Naive B cell (primary cell): ENCODE measurements around the gene TMEM219. TPM values are rescaled to one million over a fixed set of nuclear protein-coding genes. Genes with fewer than 3 reads are reported as not detected.

ENCODE experiments used
- ATAC-seq, 2 donors: fragments of 150-1000 bp; cut with Tn5 transposase; 2 replicates each; pipeline ENCODE4 v1.10.0; 2021; ENCODE audit warnings: low read depth in 2 of 2, mild to moderate bottlenecking in 2 of 2, moderate library complexity in 2 of 2
- DNase-seq: peaks from one replicate; pipeline ENCODE4 v3.0.0; 2022
- H3K27ac Mint-ChIP-seq, 6 donors: one replicate each; pipeline ENCODE4 v1.8.0; 2020 to 2022; ENCODE audit warnings: mild to moderate bottlenecking in 6 of 6, mixed read lengths in 6 of 6, moderate library complexity in 5 of 6, inconsistent platforms in 2 of 6
- H3K27me3 Mint-ChIP-seq, 3 donors: one replicate each; pipeline ENCODE4 v1.8.0; 2021 to 2022; ENCODE audit warnings: mixed read lengths in 3 of 3, mild to moderate bottlenecking in 1 of 3
- H3K36me3 Mint-ChIP-seq, 2 donors: one replicate each; pipeline ENCODE4 v1.8.0; 2020 to 2022; ENCODE audit warnings: mixed read lengths in 2 of 2, inconsistent platforms in 1 of 2, mild to moderate bottlenecking in 1 of 2
- H3K4me1 Mint-ChIP-seq, 3 donors: one replicate each; pipeline ENCODE4 v1.8.0; 2020 to 2022; ENCODE audit warnings: mixed read lengths in 3 of 3, inconsistent platforms in 1 of 3, mild to moderate bottlenecking in 1 of 3, moderate library complexity in 1 of 3
- H3K4me3 Mint-ChIP-seq, 8 donors: one replicate each; pipeline ENCODE4 v1.8.0; 2020 to 2022; ENCODE audit warnings: mild to moderate bottlenecking in 8 of 8, mixed read lengths in 8 of 8, moderate library complexity in 8 of 8, inconsistent platforms in 2 of 8
- H3K9me3 Mint-ChIP-seq, 7 donors: one replicate each; pipeline ENCODE4 v1.8.0; 2020 to 2022; ENCODE audit warnings: mixed read lengths in 7 of 7, mild to moderate bottlenecking in 5 of 7, inconsistent platforms in 2 of 7, moderate library complexity in 1 of 7
- polyA plus RNA-seq, 6 donors: library from polyadenylated mRNA; unstranded; fragments of 300-500 nt; fragmentation: Illumina TruSeq; gene quantifications; one replicate each; pipeline ENCODE4 v1.2.3, GENCODE V29; 2021; ENCODE audit warnings: low read depth in 6 of 6

Gene TMEM219
- polyA plus RNA-seq, 6 donors from 2014 or later, result 181 to 222 (median 186) TPM

DNA sequence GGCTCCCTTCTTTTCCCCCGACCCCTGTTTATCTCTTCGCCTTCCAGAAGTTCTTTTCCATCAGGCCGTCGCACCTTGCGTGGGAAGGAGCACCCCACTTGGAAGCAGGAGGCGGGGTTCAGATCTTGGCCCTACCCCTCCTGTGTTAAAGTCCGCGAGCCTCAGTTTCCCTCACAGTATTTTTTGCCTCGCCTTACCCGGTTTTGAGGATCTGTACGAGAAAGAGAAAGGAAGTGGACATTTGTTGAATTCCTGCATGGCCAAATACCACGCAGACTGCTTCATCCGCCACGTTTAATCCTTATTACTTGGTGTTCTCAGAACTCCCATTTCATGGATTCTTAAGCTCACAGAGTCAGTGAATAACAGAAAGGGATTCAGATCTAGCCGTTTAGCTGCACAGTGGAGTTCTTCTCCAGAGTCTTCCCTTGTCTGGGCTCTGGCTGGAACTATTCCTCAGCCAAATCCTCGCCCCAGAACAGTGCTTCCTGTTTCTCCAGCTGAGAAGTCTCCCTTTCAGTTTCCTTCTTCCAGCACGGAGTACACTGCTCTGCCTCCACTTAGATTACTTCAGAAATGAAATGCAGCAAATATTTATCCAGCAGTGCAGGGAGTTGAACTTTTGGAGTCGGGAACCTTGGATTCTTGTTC lies 590 bp downstream of the TMEM219 start:
- Mint-ChIP-seq H3K27me3 (no peaks in the 10 kb centered on the region), H3K4me1 (peaks cover 15 to 21% (median 16%) of the 10 kb centered on the region in 3 donors), H3K4me3 (peak overlapping the region; percentile 87 to 98 (median 92)), H3K27ac (peak overlapping the region; percentile 81 to 96 (median 94)), H3K9me3 (no peaks in the 10 kb centered on the region), H3K36me3 (peaks cover 0 to 4% of the 10 kb centered on the region in 2 donors)
- ATAC-seq (no peak), DNase-seq (peak; percentile 25)

DNA sequence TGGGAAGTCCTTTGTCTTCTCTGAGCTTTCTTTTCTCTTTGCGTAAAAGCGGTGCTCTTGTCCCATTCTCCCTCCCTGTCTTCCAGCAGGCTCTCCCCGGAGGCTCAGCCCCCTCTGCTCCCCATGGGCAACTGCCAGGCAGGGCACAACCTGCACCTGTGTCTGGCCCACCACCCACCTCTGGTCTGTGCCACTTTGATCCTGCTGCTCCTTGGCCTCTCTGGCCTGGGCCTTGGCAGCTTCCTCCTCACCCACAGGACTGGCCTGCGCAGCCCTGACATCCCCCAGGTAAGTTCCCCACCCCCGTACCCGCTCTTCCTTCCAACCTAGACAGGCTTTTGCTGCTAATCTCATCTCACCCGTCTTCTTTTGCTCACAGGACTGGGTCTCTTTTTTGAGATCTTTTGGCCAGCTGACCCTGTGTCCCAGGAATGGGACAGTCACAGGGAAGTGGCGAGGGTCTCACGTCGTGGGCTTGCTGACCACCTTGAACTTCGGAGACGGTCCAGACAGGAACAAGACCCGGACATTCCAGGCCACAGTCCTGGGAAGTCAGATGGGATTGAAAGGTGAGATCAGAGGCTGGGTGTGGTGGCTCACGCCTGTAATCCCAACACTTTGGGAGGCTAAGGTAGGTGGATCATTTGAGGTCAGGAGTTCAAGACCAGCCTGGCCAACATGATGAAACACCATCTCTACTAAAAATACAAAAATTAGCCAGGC lies 1.3 kb downstream of the TMEM219 start:
- Mint-ChIP-seq H3K9me3 (no peaks in the 10 kb centered on the region), H3K27ac (peak overlapping the region in 5 of 6 donors; percentile 63 to 96 (median 92)), H3K27me3 (no peaks in the 10 kb centered on the region), H3K4me1 (peaks cover 15 to 21% (median 16%) of the 10 kb centered on the region in 3 donors), H3K36me3 (peaks cover 0 to 4% of the 10 kb centered on the region in 2 donors), H3K4me3 (peak overlapping the region; percentile 73 to 98 (median 92))
- DNase-seq (no peak), ATAC-seq (no peak)

DNA sequence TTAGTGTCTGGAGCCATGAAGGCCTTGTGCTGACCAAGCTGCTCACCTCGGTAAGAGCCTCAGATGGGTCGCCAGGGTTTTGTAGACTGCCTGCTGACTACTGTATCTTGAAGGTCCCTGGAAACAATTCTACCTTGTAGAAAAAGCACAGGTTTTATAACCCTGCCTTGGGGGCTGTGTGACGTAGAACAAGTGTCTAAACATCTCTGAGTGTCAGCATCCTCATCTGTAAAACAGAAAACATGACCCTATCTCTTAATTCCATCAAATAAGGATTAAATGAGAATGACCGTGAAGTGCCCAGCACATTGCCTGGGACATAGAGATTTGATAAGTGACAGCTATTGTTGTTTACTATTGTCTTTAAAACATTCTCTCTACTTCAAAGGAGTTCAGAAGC lies 6.3 kb downstream of the TMEM219 start:
- peak overlapping the region in 1 of 8 donors; percentile 11 for H3K4me3 Mint-ChIP-seq

DNA sequence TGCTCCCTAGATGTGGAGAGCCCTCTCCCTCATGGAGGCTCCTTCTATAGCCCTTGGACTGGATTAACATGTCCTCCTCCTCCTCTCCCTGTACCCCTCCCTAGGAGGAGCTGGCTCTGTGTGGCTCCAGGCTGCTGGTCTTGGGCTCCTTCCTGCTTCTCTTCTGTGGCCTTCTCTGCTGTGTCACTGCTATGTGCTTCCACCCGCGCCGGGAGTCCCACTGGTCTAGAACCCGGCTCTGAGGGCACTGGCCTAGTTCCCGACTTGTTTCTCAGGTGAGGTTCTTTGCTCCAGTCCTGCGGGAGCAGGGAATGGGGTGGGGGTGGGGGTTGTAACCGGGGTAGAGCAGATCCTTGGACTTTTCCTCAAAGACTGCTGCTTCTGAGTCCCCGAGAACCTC lies 9.4 kb downstream of the TMEM219 start:
- H3K36me3 Mint-ChIP-seq, result peaks cover 0 to 14% of the 10 kb centered on the region in 2 donors
- H3K4me3 Mint-ChIP-seq, result no peak overlapping the region
- peak overlapping the region in 1 of 6 donors; percentile 24 for H3K27ac Mint-ChIP-seq
- H3K27me3 Mint-ChIP-seq, result no peaks in the 10 kb centered on the region
- H3K4me1 Mint-ChIP-seq, result peaks cover 32 to 34% (median 32%) of the 10 kb centered on the region in 3 donors
- ATAC-seq (no peak), DNase-seq (no peak)
- no peaks in the 10 kb centered on the region for H3K9me3 Mint-ChIP-seq

More for the DNA sequence above, 6.3 kb downstream of the TMEM219 start:
- Mint-ChIP-seq H3K27me3 (no peaks in the 10 kb centered on the region), H3K4me1 (peaks cover 6 to 13% (median 9%) of the 10 kb centered on the region in 3 donors), H3K27ac (peak overlapping the region in 1 of 6 donors; percentile 71), H3K9me3 (no peaks in the 10 kb centered on the region), H3K36me3 (peaks cover 4 to 14% of the 10 kb centered on the region in 2 donors)
- ATAC-seq, result no peak
- no peak for DNase-seq

DNA sequence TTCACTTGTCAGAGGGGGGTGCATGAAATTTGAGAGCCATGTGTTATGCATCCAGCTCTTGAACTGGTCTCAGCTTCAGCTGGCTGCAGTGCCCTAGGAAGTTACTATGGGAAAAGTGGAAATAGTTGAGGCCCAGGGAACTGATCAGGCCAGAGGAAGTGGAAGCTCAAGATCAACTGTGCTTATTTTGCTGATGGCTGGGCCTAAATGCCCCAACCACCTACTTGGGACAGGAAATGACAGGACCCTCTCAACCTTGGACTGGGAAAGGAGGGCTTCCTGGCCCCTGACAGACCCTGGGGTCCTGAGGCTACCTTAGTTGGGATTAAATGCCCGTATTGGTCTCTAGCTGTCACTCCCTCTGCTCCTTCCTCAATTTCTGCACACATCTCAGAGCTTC lies 10.6 kb downstream of the TMEM219 start:
- DNase-seq (no peak), ATAC-seq (no peak)
- peaks cover 0 to 14% of the 10 kb centered on the region in 2 donors for H3K36me3 Mint-ChIP-seq
- H3K9me3 Mint-ChIP-seq, result no peaks in the 10 kb centered on the region
- H3K27me3 Mint-ChIP-seq, result no peaks in the 10 kb centered on the region
- H3K27ac Mint-ChIP-seq, result peak overlapping the region in 3 of 6 donors; percentile 90 to 95 (median 93)
- H3K4me3 Mint-ChIP-seq, result peak overlapping the region in 7 of 8 donors; percentile 62 to 99 (median 93)
- H3K4me1 Mint-ChIP-seq, result peaks cover 37 to 46% (median 38%) of the 10 kb centered on the region in 3 donors

DNA sequence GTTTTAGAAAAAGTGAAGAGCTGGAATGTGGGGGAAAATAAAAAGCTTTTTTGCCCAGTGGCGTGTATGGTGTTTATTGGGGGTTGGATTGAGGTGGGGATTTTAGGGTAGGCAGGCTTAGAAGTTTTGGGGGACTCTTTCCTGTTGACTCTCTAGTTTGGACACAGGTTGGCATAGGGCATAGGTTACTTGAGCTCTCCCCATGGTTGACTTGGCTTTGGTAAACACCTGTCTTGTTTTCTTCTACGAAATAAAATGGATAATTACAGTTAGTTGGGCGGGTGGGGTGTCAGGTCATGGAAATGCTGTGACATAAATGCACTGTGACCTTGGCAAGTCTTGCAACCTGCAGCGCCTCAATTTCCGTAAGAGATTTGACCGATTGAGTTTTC lies 11.1 kb downstream of the TMEM219 start:
- no peak for ATAC-seq

DNA sequence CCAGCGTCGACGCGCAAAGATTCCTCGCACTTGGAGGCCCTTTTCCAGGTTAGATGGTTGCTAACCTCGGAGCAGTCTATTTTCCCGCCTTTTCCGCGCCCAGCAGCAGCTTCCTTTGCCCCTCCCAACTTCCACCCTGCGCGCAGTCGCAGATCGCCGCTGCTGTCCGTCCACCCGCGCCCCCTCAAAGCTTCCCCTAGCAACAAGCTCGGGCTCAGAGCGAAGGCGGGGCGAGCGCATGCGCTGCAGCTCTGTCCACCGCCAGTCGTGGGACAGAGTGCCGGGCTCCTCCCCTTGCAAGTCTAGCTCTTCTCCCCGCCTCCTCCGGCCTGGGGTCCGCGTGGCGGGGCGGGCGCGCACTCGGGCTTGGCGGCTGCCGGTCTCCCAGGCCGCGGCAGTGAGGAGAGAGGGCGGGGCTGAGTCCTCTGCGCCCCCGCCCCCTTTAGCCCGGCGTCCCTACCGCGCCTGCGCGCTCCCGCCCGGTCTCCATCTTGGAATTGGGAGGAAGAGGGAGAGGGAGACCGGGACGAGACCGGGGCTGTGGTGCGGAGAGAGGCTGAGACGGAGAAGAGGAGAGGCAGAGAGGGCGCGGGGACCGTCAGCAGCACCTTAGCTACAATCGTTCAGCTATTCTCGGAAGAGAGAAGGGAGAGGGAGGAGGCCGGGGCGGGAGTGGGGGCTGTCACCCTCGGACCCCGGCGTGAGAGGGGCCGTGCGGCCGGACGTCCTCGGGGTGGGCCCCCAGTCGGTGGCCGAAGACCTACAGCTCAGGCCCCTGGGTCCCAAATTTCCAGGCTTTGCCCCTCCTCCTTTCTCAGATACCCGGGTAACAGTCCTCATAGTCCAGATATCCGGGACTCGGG lies 11.7 kb downstream of the TMEM219 start, which contains the start of gene TAOK2:
TAOK2 (plus strand) TSS at position 485 of the 863 bp plus-strand sequence. CDS start 3,905 bp downstream, outside the sequence.
- DNase-seq, result peak; percentile 98
- peaks cover 0 to 11% of the 10 kb centered on the region in 2 donors for H3K36me3 Mint-ChIP-seq
- no peaks in the 10 kb centered on the region for H3K27me3 Mint-ChIP-seq
- H3K4me1 Mint-ChIP-seq, result peaks cover 38 to 51% (median 42%) of the 10 kb centered on the region in 3 donors
- ATAC-seq, result peak; percentile 95 to 97
- peak within 1 kb of the TSS; percentile 86 to 99 (median 94) for H3K4me3 Mint-ChIP-seq
- H3K9me3 Mint-ChIP-seq, result no peaks in the 10 kb centered on the region
- peak within 1 kb of the TSS; percentile 88 to 98 (median 94) for H3K27ac Mint-ChIP-seq

More for the DNA sequence above, 11.1 kb downstream of the TMEM219 start:
- DNase-seq, result no peak
- peak overlapping the region; percentile 62 to 99 (median 93) for H3K4me3 Mint-ChIP-seq
- H3K9me3 Mint-ChIP-seq, result no peaks in the 10 kb centered on the region
- no peaks in the 10 kb centered on the region for H3K27me3 Mint-ChIP-seq
- H3K4me1 Mint-ChIP-seq, result peaks cover 37 to 46% (median 38%) of the 10 kb centered on the region in 3 donors
- H3K36me3 Mint-ChIP-seq, result peaks cover 0 to 14% of the 10 kb centered on the region in 2 donors
- H3K27ac Mint-ChIP-seq, result peak overlapping the region in 5 of 6 donors; percentile 88 to 98 (median 93)

DNA sequence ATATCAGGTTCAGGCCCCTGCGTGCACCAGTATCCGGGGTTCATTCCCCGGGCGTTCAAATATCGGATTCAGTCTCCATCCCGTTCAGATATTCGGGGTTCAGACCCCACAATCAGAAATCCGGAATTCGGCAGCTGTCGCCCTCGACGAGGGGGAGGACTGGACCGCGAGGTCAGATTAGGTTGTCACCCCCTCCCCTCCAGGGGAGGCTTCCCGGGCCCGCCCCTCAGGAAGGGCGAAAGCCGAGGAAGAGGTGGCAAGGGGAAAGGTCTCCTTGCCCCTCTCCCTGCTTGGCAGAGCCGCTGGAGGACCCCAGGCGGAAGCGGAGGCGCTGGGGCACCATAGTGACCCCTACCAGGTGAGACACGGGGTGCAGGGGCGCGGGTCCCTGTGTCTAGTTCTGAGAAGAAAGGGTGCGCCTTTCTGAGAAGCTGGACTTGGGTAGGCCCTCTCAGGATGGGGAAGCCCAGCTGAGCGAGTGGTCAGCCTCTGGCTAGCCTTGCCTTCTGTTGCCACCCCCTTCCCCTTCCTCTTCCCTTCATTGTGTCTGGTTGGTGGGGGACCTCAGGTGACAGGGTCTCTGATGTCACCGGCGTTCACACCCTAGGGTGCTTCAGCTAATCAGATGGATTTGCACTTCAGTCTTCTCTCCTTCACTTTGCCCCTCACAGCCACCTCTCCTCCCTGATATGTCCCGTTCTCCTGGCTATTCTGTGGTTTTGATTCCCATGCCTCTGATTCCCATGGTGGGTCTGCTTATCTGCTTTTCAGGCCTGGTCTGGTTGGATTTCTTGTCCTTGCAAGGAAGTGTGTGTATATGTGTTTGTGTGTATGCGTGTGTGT lies 12.6 kb downstream of the TMEM219 start:
- H3K4me3 Mint-ChIP-seq, result peak overlapping the region; percentile 86 to 99 (median 94)

DNA sequence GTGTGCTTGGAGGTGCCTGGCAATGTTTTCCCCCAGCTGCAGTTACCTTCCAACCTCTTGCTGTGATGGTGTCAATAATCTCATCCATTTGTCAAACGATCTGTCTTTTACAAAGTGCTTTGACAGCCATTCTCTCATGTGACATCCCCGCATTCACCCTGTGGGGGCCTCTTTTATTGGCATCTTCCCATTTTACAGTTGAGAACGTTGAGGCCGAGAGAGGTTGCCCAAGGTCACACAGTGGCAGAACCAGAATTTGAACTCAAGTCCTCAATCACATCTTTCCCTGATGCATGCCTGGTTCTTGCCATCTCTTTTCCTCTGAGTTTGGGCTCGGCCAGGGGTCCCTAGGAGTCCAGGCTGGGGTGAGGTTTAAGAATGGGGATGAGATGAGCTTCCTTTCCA lies 13.3 kb downstream of the TMEM219 start:
- no peak for DNase-seq
- Mint-ChIP-seq H3K36me3 (peaks cover 0 to 11% of the 10 kb centered on the region in 2 donors), H3K27ac (peak overlapping the region in 5 of 6 donors; percentile 3 to 95 (median 74)), H3K4me1 (peaks cover 36 to 61% (median 38%) of the 10 kb centered on the region in 3 donors), H3K27me3 (no peaks in the 10 kb centered on the region), H3K4me3 (peak overlapping the region; percentile 86 to 99 (median 94)), H3K9me3 (no peaks in the 10 kb centered on the region)
- ATAC-seq, result no peak

More for the DNA sequence above, 12.6 kb downstream of the TMEM219 start:
- DNase-seq (no peak), ATAC-seq (no peak)
- Mint-ChIP-seq H3K4me1 (peaks cover 36 to 58% (median 40%) of the 10 kb centered on the region in 3 donors), H3K27ac (peak overlapping the region; percentile 3 to 95 (median 86)), H3K36me3 (peaks cover 0 to 12% of the 10 kb centered on the region in 2 donors), H3K27me3 (no peaks in the 10 kb centered on the region), H3K9me3 (no peaks in the 10 kb centered on the region)

DNA sequence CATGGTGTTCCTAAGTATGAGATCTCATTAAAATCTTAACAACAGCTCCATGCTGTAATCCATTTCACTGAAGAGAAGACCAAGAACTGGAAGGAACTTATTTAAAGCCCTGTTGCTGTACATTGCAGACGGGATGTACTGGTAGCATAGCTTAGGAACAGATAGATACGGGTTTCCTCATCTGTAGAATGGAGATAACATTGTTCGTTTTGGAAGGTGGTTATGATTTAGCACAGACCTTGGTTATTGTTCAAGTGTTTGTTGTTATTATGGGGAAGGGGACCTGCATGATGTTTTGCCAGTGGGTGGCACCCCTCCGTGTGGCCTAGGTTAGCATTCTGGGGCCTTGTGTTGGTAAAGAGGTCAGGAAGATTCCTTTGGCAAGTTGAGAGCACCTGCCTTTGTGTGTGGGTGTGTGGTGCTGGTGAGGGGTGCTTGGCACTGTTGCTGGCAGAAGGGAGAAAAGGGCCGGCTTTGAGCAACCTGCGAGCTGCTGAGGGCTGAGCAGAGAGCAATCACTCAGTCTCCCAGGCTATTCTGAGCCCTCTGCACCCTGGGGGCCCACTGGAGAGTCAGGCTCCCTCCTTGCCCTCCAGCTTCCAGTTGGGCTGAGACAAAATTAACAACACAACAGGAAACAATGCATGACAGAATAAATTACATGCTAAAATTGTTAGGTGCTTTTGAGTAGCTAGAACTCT lies 14.1 kb downstream of the TMEM219 start:
- peaks cover 36 to 61% (median 38%) of the 10 kb centered on the region in 3 donors for H3K4me1 Mint-ChIP-seq
- DNase-seq (no peak), ATAC-seq (no peak)

DNA sequence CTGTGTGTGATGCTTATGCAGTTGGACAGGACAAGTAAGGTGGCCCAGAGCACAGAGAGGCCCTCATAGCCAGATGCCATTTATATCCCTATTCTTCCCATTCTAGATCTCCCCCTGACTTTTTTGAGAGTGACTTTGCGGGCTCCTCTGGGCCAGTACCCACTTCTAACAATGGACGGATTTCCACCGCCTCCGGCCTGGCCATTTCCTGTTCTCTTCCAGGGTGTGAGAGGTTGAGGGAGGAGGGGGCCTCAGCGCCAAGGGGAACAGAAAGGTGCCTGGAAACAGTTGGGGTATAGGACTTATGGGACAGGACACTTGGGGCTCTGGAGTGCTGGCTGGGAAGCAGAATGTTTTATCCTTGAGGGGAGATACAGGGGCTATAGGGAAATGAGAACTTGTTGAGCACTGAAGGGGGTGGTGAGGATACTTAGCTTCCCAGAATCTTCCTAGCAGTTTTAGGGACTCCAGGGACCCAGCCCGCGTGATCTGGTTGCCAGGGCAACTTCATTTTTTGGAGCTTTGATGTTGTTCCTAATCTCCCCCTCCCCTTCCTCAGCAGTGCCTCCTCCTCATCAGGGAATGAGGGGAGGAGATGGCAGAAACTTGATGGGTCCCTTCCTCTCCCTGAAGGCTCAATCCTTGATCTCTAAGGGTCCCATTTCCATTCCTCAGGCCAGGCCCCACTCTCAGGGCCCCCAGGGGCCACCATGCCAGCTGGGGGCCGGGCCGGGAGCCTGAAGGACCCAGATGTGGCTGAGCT lies 15.4 kb downstream of the TMEM219 start:
- H3K4me3 Mint-ChIP-seq, result peak overlapping the region in 2 of 8 donors; percentile 39 to 86

More for the DNA sequence above, 14.1 kb downstream of the TMEM219 start:
- Mint-ChIP-seq H3K4me3 (peak overlapping the region; percentile 24 to 99 (median 93)), H3K27ac (peak overlapping the region in 2 of 6 donors; percentile 31 to 64), H3K9me3 (no peaks in the 10 kb centered on the region), H3K36me3 (peaks cover 0 to 11% of the 10 kb centered on the region in 2 donors), H3K27me3 (no peaks in the 10 kb centered on the region)

More for the DNA sequence above, 15.4 kb downstream of the TMEM219 start:
- Mint-ChIP-seq H3K36me3 (peaks cover 2 to 14% of the 10 kb centered on the region in 2 donors), H3K27me3 (no peaks in the 10 kb centered on the region), H3K4me1 (peaks cover 35 to 61% (median 36%) of the 10 kb centered on the region in 3 donors), H3K9me3 (no peaks in the 10 kb centered on the region), H3K27ac (peak overlapping the region in 2 of 6 donors; percentile 69 to 73)
- ATAC-seq, result no peak
- DNase-seq, result no peak
